ENCODE results near the gene SSU72. TPM values are rescaled to one million over a fixed set of nuclear protein-coding genes. Genes with fewer than 3 reads are reported as not detected.

Gene SSU72
- total and polyA plus RNA-seq, 8 donors = 49.2 to 74.3 (median 57.8) TPM

GRCh38 chr1:1567152-1567875 is 7.3 kb downstream of the SSU72 start:
- peaks cover 0 to 20% (median 10%) of the 10 kb centered on the region in 3 donors for H3K36me3 ChIP-seq
- TF ChIP-seq CTCF (IDR thresholded peaks at IDR 0.05) = no peak
- no peak overlapping the region for H3K4me3 ChIP-seq
- FAIRE-seq = no peak
- no peaks in the 10 kb centered on the region for H3K27me3 ChIP-seq
- DNase-seq = no peak
- H3K9me3 ChIP-seq = no peaks in the 10 kb centered on the region
- no peak for ATAC-seq
- peaks cover 0 to 8% (median 0%) of the 10 kb centered on the region in 3 donors for H3K4me1 ChIP-seq
- no peak overlapping the region for H3K27ac ChIP-seq
- WGBS, 2 donors = 88 to 92% methylated on average over 31 of the region's 31 CpGs
- intact Hi-C loops (cut with DNase I) = no loop called here

- FAIRE-seq = no peak
- intact Hi-C loops (cut with DNase I) = no loop called here
- peaks cover 0 to 20% (median 14%) of the 10 kb centered on the region in 3 donors for H3K36me3 ChIP-seq
Observed at GRCh38 chr1:1565340-1565739, 9.3 kb downstream of the SSU72 start.

DNA sequence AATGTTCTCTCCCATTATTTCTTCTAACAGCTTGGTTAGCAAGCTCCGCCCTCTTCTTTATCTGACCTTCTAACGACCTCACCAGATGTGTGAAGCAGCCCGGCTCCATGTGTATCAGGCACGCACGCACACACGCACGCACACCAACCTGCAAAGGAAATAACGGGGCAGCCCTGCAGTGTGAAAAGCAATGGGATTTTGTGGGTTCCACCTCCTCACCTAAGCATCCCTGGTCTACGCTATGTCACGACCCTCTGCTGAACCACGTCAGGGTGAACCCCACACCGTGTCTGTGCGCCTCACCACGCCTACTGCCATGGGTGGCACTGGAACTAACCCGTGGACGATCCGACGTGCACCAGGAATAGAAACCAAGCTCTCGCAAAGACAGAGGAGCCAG is 10.4 kb downstream of the SSU72 start:
- no peak overlapping the region for H3K4me3 ChIP-seq
- no peak for ATAC-seq
- H3K9me3 ChIP-seq = no peaks in the 10 kb centered on the region
- WGBS, 2 donors = 81 to 86% methylated on average over 19 of the region's 19 CpGs
- H3K36me3 ChIP-seq = peaks cover 0 to 20% (median 14%) of the 10 kb centered on the region in 3 donors
- intact Hi-C loops (cut with DNase I) = no loop called here
- no peak overlapping the region for H3K27ac ChIP-seq
- no peak for DNase-seq
- no peak for TF ChIP-seq CTCF (IDR thresholded peaks at IDR 0.05)
- no peaks in the 10 kb centered on the region for H3K4me1 ChIP-seq
- no peaks in the 10 kb centered on the region for H3K27me3 ChIP-seq
- no peak for FAIRE-seq

More at GRCh38 chr1:1565340-1565739, 9.3 kb downstream of the SSU72 start:
- DNase-seq (no peak), ATAC-seq (no peak)
- no peak overlapping the region for H3K27ac ChIP-seq
- peaks cover 0 to 7% (median 0%) of the 10 kb centered on the region in 3 donors for H3K4me1 ChIP-seq
- WGBS, 2 donors = 92 to 93% methylated on average over 10 of the region's 10 CpGs
- no peak overlapping the region for H3K4me3 ChIP-seq
- no peak for TF ChIP-seq CTCF (IDR thresholded peaks at IDR 0.05)
- no peaks in the 10 kb centered on the region for H3K27me3 ChIP-seq
- no peaks in the 10 kb centered on the region for H3K9me3 ChIP-seq

DNA sequence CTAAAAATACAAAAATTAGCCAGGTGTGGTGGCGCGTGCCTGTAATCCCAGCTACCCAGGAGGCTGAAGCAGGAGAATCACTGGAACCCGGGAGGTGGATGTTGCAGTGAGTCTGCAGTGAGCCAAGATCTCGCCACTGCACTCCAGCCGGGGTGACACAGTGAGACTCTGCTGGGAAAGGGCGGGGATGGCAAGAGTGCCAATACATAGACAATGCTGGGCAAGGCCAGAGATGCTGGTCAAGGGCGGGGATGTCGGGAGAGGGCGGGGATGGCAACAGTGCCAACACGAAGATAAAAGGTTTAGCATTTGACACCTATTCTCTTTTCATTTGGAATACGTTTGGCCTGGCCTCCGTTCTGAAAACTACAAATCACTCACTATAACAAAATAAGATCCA is 11.0 kb downstream of the SSU72 start:
- FAIRE-seq = no peak
- no peak for DNase-seq
- Histone ChIP-seq H3K27ac (no peak overlapping the region), H3K4me1 (no peaks in the 10 kb centered on the region), H3K36me3 (peaks cover 0 to 20% (median 14%) of the 10 kb centered on the region in 3 donors), H3K9me3 (no peaks in the 10 kb centered on the region), H3K27me3 (no peaks in the 10 kb centered on the region), H3K4me3 (no peak overlapping the region)
- no peak for TF ChIP-seq CTCF (IDR thresholded peaks at IDR 0.05)
- WGBS, 2 donors = 93 to 95% methylated on average over 12 of the region's 12 CpGs
- ATAC-seq = no peak
- intact Hi-C loops (cut with DNase I) = no loop called here

DNA sequence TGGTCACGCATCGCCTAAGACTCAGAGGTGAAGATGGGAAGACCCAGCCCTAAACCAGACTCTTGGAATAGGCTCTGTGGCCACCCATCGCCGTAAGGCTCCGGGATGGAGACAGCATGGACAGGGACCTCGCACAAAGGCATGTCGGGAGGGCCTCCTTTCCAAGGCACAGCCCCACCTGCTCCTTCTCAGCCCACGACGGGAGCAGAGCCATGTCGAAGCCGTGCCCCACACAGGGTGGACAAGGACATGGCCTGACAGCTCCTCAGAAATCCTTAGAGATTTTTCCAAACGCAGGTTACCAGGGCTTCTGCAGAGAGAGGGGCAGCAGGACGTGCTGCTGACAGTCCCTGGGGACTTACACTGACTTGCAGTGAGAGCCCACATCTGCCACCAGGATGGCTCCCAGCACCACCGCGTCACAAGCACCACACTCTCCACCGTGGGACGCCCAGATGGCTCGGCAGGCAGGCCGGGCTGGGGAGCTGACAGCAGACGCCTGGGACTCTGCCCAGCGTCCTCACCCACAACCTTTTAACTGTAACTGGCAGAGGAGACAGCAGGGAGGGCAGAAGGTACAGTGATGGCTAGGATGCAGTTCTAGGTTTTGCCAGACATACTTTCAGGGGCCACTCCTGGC is 12.0 kb downstream of the SSU72 start:
- Histone ChIP-seq H3K27ac (no peak overlapping the region), H3K4me1 (no peaks in the 10 kb centered on the region), H3K27me3 (no peaks in the 10 kb centered on the region), H3K4me3 (no peak overlapping the region), H3K36me3 (peaks cover 0 to 20% (median 14%) of the 10 kb centered on the region in 3 donors), H3K9me3 (no peaks in the 10 kb centered on the region)
- DNase-seq (no peak), ATAC-seq (peak in 1 of 4 donors; percentile 6), FAIRE-seq (no peak)
- TF ChIP-seq CTCF (IDR thresholded peaks at IDR 0.05) = no peak
- intact Hi-C loops (cut with DNase I) = no loop called here
- 90% methylated on average over 21 of the region's 21 CpGs for WGBS, 2 donors

Data from pancreas (tissue), 10 donors.